HL-60 (cell line): ENCODE results near the gene CCDC54.

ENCODE experiments used
- DNase-seq, 2 experiments: peaks; one replicate each; pipeline ENCODE4 v3.0.0-alpha.2; 2010 to 2020; ENCODE audit warnings: low read depth in 1 of 2, low spot score in 1 of 2
- H3K27ac ChIP-seq: fragments of 250-450 bp; sonication (Bioruptor Pico); replicated peaks from 2 replicates; pipeline ENCODE4 v1.5.1; 2020; ENCODE audit warnings: mild to moderate bottlenecking, moderate library complexity
- H3K27me3 ChIP-seq: fragments of 250-450 bp; sonication (Bioruptor Pico); 2 replicates; pipeline ENCODE4 v1.5.1; 2021; ENCODE audit warnings: mild to moderate bottlenecking, moderate library complexity; ENCODE audit not compliant: insufficient read depth, poor library complexity, severe bottlenecking
- H3K4me3 ChIP-seq: replicated peaks from 2 replicates; pipeline ENCODE4 v1.5.1; 2011; ENCODE audit warnings: mild to moderate bottlenecking, control low read depth, low read length; ENCODE audit not compliant: insufficient read depth
- GABPA ChIP-seq: IDR thresholded peaks from 2 replicates; pipeline ENCODE4 v1.6.1; 2012; ENCODE audit warnings: low read depth
- POLR2AphosphoS5 ChIP-seq: IDR thresholded peaks from 2 replicates; pipeline ENCODE4 v1.6.1; 2012; ENCODE audit warnings: low read depth
- SPI1 ChIP-seq: IDR thresholded peaks from 2 replicates; pipeline ENCODE4 v1.6.1; 2012; ENCODE audit warnings: low read depth, mild to moderate bottlenecking, borderline replicate concordance
- TF ChIP-seq, protein P1 (sequence below): IDR thresholded peaks from one replicate; pipeline ENCODE4 v1.5.1; 2011; ENCODE audit warnings: low read length, control low read depth, inconsistent platforms; ENCODE audit not compliant: insufficient read depth
- TF ChIP-seq, protein P2 (sequence below): IDR thresholded peaks from 2 replicates; pipeline ENCODE4 v1.6.1; 2012; ENCODE audit warnings: low read depth; ENCODE audit not compliant: insufficient replicate concordance

CCDC54 gene

DNA sequence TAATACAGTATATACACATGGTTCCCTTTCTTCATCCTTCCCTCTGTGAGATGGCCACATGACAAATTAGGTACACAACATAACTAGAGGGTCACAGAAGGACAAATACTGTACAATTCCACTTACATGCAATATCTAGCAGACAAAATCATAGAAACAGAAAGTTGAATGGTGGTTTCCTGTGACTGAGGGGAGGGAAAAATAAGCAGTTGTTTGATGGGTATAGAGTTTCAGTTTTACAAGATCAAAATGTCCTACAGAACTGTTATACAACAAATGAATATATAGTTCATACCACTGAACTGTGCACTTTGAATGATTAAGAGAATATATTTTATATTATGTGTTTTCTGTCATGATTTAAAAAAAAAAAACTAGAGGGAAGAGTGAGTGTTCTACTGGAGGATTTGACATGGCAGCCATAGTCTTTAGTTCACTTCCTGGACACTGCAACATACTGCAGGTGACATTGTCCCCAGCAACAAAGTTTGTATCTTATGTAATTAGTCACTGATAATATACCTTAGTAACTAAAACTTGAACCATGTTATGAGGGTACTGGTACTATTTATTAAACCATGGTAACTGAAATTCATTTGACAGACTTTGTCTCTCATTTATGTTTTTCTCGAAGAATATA is 37.2 kb downstream of the CCDC54 start:
- Histone ChIP-seq H3K27me3 (no peaks in the 10 kb centered on the region), H3K4me3 (no peak overlapping the region), H3K27ac (no peak overlapping the region)
- no peak for DNase-seq
- TF ChIP-seq, protein P1, sequence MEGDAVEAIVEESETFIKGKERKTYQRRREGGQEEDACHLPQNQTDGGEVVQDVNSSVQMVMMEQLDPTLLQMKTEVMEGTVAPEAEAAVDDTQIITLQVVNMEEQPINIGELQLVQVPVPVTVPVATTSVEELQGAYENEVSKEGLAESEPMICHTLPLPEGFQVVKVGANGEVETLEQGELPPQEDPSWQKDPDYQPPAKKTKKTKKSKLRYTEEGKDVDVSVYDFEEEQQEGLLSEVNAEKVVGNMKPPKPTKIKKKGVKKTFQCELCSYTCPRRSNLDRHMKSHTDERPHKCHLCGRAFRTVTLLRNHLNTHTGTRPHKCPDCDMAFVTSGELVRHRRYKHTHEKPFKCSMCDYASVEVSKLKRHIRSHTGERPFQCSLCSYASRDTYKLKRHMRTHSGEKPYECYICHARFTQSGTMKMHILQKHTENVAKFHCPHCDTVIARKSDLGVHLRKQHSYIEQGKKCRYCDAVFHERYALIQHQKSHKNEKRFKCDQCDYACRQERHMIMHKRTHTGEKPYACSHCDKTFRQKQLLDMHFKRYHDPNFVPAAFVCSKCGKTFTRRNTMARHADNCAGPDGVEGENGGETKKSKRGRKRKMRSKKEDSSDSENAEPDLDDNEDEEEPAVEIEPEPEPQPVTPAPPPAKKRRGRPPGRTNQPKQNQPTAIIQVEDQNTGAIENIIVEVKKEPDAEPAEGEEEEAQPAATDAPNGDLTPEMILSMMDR = no peak
- TF ChIP-seq GABPA = no peak
- TF ChIP-seq, protein P2, sequence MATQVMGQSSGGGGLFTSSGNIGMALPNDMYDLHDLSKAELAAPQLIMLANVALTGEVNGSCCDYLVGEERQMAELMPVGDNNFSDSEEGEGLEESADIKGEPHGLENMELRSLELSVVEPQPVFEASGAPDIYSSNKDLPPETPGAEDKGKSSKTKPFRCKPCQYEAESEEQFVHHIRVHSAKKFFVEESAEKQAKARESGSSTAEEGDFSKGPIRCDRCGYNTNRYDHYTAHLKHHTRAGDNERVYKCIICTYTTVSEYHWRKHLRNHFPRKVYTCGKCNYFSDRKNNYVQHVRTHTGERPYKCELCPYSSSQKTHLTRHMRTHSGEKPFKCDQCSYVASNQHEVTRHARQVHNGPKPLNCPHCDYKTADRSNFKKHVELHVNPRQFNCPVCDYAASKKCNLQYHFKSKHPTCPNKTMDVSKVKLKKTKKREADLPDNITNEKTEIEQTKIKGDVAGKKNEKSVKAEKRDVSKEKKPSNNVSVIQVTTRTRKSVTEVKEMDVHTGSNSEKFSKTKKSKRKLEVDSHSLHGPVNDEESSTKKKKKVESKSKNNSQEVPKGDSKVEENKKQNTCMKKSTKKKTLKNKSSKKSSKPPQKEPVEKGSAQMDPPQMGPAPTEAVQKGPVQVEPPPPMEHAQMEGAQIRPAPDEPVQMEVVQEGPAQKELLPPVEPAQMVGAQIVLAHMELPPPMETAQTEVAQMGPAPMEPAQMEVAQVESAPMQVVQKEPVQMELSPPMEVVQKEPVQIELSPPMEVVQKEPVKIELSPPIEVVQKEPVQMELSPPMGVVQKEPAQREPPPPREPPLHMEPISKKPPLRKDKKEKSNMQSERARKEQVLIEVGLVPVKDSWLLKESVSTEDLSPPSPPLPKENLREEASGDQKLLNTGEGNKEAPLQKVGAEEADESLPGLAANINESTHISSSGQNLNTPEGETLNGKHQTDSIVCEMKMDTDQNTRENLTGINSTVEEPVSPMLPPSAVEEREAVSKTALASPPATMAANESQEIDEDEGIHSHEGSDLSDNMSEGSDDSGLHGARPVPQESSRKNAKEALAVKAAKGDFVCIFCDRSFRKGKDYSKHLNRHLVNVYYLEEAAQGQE = no peak
- TF ChIP-seq SPI1 = no peak
- TF ChIP-seq POLR2AphosphoS5 = no peak

DNA sequence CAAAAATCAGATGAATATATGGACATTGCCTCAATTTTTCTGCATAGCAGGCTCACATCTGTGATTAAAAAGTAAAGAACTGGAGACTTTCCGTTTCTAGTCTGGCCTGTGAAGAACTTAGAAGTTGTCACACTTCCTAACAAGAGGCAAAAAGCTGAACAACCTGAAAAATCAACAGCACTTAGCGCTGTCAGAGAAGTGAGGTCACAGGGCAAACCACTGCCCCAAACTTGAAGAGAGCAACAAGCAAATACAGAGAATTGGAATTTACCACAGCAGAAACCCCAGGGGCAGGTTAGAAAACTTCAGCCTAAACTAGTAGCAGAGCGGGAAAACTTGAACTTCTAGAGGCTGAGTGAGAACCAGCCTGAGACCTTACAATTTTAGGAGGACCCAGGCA is 38.9 kb downstream of the CCDC54 start:
- Histone ChIP-seq H3K4me3 (no peak overlapping the region), H3K27ac (no peak overlapping the region), H3K27me3 (no peaks in the 10 kb centered on the region)
- no peak for TF ChIP-seq GABPA
- no peak for TF ChIP-seq SPI1
- no peak for TF ChIP-seq POLR2AphosphoS5
- TF ChIP-seq, protein P2 = no peak
- TF ChIP-seq, protein P1 = no peak
- no peak for DNase-seq

DNA sequence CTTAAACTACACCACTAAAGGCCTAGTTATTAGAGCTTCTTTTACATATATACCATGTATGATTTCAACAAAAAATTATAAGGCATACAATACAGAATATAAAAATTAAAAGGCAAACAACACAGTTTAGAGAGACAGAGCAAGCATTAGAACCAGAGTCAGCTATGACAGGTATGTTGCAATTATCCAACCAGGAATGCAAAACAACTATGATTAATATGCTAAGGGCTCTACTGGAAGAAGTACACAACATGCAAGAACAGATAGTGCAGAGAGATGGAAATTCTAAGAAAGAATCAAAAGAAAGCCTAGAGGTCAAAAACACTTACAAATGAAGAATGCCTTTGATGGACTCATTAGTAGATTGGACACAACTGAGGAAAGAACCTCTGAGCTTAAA is 39.6 kb downstream of the CCDC54 start:
- H3K27ac ChIP-seq = no peak overlapping the region
- no peak for DNase-seq
- H3K27me3 ChIP-seq = no peaks in the 10 kb centered on the region
- no peak overlapping the region for H3K4me3 ChIP-seq
- TF ChIP-seq, protein P1 = no peak
- TF ChIP-seq POLR2AphosphoS5 (no peak), SPI1 (no peak), GABPA (no peak)
- TF ChIP-seq, protein P2 = no peak
